Testis (tissue), 2 donors: ENCODE data around the gene C1QTNF8.

Source experiments
- CTCF ChIP-seq, 3 experiments: fragments of 450-650 bp in 2 of 3; fragments of 200-600 bp in 1 of 3; sonication (generic) in 1 of 3; IDR thresholded peaks; one replicate each; pipeline ENCODE4 v1.5.1; 2016 to 2019; ENCODE audit warnings: antibody characterized with exemption in 3 of 3, mild to moderate bottlenecking in 2 of 3, moderate library complexity in 1 of 3
- POLR2A ChIP-seq: fragments of 450-650 bp; IDR thresholded peaks from one replicate; pipeline ENCODE4 v1.6.1; 2017; ENCODE audit warnings: antibody characterized with exemption, mild to moderate bottlenecking, moderate library complexity

- no peak for TF ChIP-seq CTCF (IDR thresholded peaks at IDR 0.05)
- TF ChIP-seq POLR2A: no peak
Observed at GRCh38 chr16:1058216-1058615, 37.8 kb downstream of the C1QTNF8 start.
